GM19452 (cell line): ENCODE results near the gene ADAMTS16.

Source experiments
- ATAC-seq: cut with Tn5 transposase; IDR thresholded peaks from one replicate; pipeline ENCODE4 v1.9.1; 2021; ENCODE audit not compliant: unreplicated experiment

Gene ADAMTS16

DNA sequence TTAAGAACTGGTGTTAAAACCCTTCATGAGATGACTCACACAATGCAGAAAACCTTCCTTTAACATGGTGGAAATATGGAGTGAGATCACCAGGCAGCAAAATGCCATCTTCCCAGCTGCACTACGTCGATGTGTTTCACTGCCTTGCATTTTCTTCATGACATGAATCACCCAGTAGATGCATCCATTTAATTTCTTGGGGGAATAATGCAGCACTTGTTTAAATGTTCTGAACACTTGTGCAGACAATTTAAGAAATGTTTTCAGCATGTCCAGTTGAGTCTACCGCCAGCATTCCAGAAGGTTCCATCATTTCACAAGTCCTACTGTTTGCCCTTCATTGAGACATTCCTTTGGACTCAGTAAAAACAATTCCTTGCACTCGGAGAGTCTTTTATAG, 81.6 kb downstream of the ADAMTS16 start:
- ATAC-seq: no peak

DNA sequence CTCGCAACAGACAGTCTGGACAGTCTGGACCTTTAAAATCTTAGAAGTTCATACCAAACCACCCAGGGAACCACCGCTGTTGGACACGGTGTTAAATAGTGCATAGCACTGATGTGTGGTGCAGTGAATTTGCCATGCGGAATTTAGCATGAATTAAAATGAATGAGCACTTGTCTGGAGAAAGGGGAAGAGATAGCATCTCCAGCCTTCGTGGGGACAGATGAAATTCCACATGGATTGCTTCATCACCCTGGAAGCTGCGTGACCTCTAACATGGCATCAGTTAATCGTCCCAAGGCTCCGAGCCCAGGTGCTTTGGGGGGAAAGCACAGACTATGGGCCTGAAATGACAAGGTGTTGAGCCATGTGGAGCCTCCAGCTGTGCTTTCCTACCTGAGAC, 91.4 kb downstream of the ADAMTS16 start:
- no peak for ATAC-seq

DNA sequence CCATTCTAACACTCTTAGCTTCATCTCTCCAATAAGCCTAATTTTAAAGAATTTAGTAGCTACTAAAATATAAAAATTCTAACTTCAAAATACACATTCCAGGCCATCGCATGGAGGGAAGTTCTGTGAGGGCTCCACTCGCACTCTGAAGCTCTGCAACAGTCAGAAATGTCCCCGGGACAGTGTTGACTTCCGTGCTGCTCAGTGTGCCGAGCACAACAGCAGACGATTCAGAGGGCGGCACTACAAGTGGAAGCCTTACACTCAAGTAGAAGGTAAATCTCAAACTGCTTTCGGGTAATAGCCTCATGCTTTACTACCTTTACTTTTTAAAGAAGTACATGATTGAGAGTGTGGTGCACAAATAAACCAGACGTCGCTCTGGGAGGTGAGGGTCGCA, 94.8 kb downstream of the ADAMTS16 start:
- ATAC-seq: no peak

- ATAC-seq: no peak
Measured at GRCh38 chr5:5235685-5236084, 95.6 kb downstream of the ADAMTS16 start.

GRCh38 chr5:5239191-5239590, 99.1 kb downstream of the ADAMTS16 start:
- no peak for ATAC-seq

- ATAC-seq: no peak
Measured at GRCh38 chr5:5240234-5240633, 100.1 kb downstream of the ADAMTS16 start.

- no peak for ATAC-seq
Measured at GRCh38 chr5:5242056-5242455, 101.9 kb downstream of the ADAMTS16 start.

DNA sequence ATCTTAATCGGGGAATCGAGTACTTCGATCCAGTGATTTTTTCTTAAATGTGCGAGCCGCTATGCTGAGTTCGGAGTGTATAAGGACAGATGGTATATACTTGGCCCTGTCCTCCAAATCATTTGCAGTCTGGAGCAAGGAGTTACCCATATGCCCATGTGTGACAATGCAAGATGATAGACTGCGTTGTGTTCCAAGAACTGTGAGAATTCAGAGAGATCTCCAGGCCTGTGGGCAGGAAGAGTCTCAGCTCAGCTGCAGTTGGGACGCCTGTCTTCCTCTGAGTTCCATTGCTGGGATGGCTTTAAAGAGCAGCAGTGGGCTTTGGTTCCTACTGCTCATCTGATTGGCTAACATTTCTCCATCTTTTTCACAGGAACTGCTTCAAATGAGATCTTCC, 106.6 kb downstream of the ADAMTS16 start:
- no peak for ATAC-seq

- no peak for ATAC-seq
Measured at GRCh38 chr5:5250758-5251157, 110.6 kb downstream of the ADAMTS16 start.

GRCh38 chr5:5252106-5252505, 112.0 kb downstream of the ADAMTS16 start:
- no peak for ATAC-seq

DNA sequence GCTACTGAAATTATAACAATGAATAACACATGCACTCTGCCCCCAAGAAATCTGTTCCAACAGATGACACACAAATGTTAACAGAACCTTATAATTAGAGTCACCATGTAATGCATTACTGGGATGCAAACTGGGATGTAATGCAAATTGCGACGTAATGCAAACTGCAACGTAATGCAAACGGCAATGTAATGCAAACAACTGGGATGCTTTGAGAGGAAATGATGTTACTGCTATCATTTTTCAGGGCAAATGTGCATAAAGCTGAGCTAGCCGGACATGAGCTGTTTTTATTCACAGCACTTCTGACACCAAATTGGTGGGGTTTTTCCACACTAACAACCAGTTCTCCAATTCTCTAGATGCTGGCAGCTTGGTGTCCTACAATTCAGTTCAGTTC, 117.2 kb downstream of the ADAMTS16 start:
- ATAC-seq: no peak

GRCh38 chr5:5258564-5258963, 118.4 kb downstream of the ADAMTS16 start:
- no peak for ATAC-seq

- no peak for ATAC-seq
Measured at GRCh38 chr5:5264727-5265126, 124.6 kb downstream of the ADAMTS16 start.

GRCh38 chr5:5266297-5266696, 126.2 kb downstream of the ADAMTS16 start:
- ATAC-seq: no peak

- no peak for ATAC-seq
Measured at GRCh38 chr5:5270161-5270560, 130.0 kb downstream of the ADAMTS16 start.

- ATAC-seq: no peak
Measured at GRCh38 chr5:5270958-5271785, 131.0 kb downstream of the ADAMTS16 start.

- no peak for ATAC-seq
Measured at GRCh38 chr5:5271786-5272321, 131.7 kb downstream of the ADAMTS16 start.

DNA sequence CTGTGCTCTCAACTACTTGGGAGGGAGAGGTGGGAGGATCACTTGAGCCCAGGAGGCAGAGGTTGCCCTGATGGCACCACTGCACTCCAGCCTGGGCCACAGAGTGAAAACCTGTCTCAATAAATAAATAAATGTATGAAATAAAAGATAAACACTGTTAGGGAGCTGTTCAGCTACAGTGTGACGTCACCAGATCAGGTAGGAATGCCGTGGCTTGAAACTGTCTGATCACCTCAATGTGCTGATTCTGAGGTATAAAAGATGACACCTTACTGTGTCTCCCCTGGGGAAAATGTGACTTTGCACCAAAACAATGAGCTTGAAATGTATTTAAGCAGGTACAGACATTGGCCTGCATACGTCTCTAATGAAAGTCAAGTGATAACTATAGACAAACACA, 133.3 kb downstream of the ADAMTS16 start:
- no peak for ATAC-seq

DNA sequence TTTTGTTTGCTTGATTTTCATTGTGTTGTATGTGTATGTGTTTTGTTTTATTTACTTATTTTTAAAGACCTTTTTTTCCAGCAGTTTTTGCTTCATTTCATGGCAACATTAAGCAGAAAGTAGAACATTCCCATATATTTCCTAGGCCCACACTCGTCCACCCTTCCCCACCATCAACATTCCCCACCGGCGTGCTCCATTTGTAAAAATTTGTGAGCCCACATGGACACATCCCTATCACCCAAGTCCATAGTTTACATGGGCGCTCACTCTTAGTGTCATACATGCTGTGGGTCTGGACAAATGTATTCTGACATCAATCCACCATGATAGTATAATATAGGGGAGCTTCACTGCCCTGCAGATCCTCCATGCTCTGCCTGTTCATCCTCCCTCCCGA, 133.8 kb downstream of the ADAMTS16 start:
- ATAC-seq: no peak

DNA sequence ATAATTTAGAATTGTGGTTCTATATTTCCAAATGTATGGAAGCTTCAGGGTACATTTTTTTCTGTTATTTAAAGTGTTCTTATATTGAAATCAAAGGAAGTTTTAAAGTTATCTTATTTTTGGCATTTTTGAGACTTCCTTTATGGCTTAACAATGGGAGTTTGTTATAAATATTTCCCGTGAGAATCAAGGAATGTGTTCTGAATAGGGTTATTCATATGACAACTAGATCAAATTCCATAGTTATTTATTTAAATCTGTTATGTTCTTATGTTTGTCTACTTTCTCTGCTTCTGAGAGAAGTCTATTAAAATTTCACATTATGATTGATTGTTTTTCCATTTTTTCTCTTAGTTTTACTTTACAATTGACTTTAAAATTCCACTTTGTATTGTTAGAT, 135.1 kb downstream of the ADAMTS16 start:
- ATAC-seq: no peak

DNA sequence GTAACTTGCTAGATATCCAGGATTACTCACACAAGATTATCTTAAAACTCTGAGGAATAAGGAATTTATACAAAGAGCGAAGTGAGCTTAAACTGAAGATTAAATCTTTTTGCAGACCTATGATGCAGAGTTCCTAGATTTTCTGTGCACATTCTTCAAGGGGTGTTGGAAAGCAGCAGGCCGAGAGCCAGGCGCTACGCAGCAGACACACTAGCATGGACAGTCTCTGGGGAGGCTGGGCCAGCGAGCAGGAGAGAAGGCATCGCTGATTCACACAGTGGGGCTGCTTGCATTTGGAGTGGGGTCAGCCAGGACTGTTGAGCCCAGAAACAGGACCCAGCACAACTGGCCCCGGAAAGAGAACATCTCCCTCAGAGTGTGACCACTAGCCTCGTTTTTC, 136.3 kb downstream of the ADAMTS16 start:
- no peak for ATAC-seq

- no peak for ATAC-seq
Measured at GRCh38 chr5:5276951-5277517, 136.9 kb downstream of the ADAMTS16 start.
